ENCODE measurements around the gene GRID2. TPM values are rescaled to one million over a fixed set of nuclear protein-coding genes. Genes with fewer than 3 reads are reported as not detected.

GRID2 gene
- polyA plus RNA-seq, 1 of the 3 experiments (the other 2 are of a cell fraction): not detected

- DNase-seq: no peak
- no peaks in the 10 kb centered on the region for H3K79me2 ChIP-seq (ENCODE audit: insufficient read depth)
- H3F3A ChIP-seq (replicated peaks; ENCODE audit: insufficient read depth): peaks cover 16% of the 10 kb centered on the region
- H4K20me1 ChIP-seq (ENCODE audit: insufficient read depth): no peaks in the 10 kb centered on the region
- no peak for TF ChIP-seq GABPA (IDR thresholded peaks at IDR 0.05; ENCODE audit: low read depth)
- no peak for TF ChIP-seq MEF2A (IDR thresholded peaks at IDR 0.05; ENCODE audit: borderline replicate concordance, low read depth)
- TF ChIP-seq, protein P1, sequence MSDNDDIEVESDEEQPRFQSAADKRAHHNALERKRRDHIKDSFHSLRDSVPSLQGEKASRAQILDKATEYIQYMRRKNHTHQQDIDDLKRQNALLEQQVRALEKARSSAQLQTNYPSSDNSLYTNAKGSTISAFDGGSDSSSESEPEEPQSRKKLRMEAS (IDR thresholded peaks at IDR 0.05; ENCODE audit: low read depth): no peak
- TF ChIP-seq GATA2 (CRISPR knock-in tag; IDR thresholded peaks at IDR 0.05): no peak
- TF ChIP-seq, protein P2, sequence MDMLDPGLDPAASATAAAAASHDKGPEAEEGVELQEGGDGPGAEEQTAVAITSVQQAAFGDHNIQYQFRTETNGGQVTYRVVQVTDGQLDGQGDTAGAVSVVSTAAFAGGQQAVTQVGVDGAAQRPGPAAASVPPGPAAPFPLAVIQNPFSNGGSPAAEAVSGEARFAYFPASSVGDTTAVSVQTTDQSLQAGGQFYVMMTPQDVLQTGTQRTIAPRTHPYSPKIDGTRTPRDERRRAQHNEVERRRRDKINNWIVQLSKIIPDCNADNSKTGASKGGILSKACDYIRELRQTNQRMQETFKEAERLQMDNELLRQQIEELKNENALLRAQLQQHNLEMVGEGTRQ (IDR thresholded peaks at IDR 0.05; ENCODE audit: borderline replicate concordance, low read depth, low read length): no peak
- no peak for TF ChIP-seq YY1 (IDR thresholded peaks at IDR 0.05; ENCODE audit: low read depth)
- no peak for TF ChIP-seq SIN3A (IDR thresholded peaks at IDR 0.05; ENCODE audit: borderline replicate concordance, low read depth, low read length)
- TF ChIP-seq TCF12 (IDR thresholded peaks at IDR 0.05): no peak
- no peak for TF ChIP-seq FOXJ3 (CRISPR knock-in tag; IDR thresholded peaks at IDR 0.05)
- TF ChIP-seq TEAD4 (IDR thresholded peaks at IDR 0.05; ENCODE audit: borderline replicate concordance, insufficient read depth): no peak
- no peak for TF ChIP-seq ELF1 (IDR thresholded peaks at IDR 0.05)
- no peak for TF ChIP-seq MXI1 (IDR thresholded peaks at IDR 0.05; ENCODE audit: low read depth, low read length)
- no peak for TF ChIP-seq NFIC (IDR thresholded peaks at IDR 0.05; ENCODE audit: borderline replicate concordance)
- TF ChIP-seq RCOR1 (IDR thresholded peaks at IDR 0.05; ENCODE audit: low read length): no peak
- TF ChIP-seq REST (IDR thresholded peaks at IDR 0.05; ENCODE audit: low read depth, low read length): no peak
- TF ChIP-seq, protein P3, sequence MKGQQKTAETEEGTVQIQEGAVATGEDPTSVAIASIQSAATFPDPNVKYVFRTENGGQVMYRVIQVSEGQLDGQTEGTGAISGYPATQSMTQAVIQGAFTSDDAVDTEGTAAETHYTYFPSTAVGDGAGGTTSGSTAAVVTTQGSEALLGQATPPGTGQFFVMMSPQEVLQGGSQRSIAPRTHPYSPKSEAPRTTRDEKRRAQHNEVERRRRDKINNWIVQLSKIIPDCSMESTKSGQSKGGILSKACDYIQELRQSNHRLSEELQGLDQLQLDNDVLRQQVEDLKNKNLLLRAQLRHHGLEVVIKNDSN (IDR thresholded peaks at IDR 0.05; ENCODE audit: borderline replicate concordance, low read depth): no peak
- TF ChIP-seq ZBTB33 (IDR thresholded peaks at IDR 0.05; ENCODE audit: borderline replicate concordance, low read depth): no peak
- no peaks in the 10 kb centered on the region for H3K27me3 ChIP-seq (ENCODE audit: insufficient read depth)
- no peaks in the 10 kb centered on the region for H3K9me2 ChIP-seq
- 79% methylated on average over 3 of the region's 3 CpGs for WGBS (ENCODE audit: low lambda C conversion rate)
- H3K9ac ChIP-seq: no peak overlapping the region
- H3K36me3 ChIP-seq (replicated peaks in 1 of 2; ENCODE audit: control insufficient read depth in 1 of 2, insufficient read depth in 2 of 2, low read length in 1 of 2): no peaks in the 10 kb centered on the region
- H3K4me2 ChIP-seq: no peak overlapping the region
- peak overlapping the region in 1 of 2 experiments; percentile 45; a peak in 2 of 4 replicates for H3K27ac ChIP-seq (ENCODE audit: low read depth in 2 of 2, low read length in 1 of 2)
- H3K4me1 ChIP-seq (ENCODE audit: control insufficient read depth in 1 of 2, insufficient read depth in 2 of 2, low read depth in 1 of 2, low read length in 1 of 2): peaks cover 0 to 9% of the 10 kb centered on the region in 2 experiments; a peak in 2 of 4 replicates
- POLR2A ChIA-PET: no interaction called here
- no peaks in the 10 kb centered on the region for H3K9me3 ChIP-seq
- CTCF ChIA-PET: interaction anchor here (0.6 kb wide), 1 partner anchor 29 kb away, joined by 3 read pairs; no protein-coding TSS in a partner anchor
- H3K4me3 ChIP-seq (ENCODE audit: low read depth in 2 of 2, low read length in 1 of 2): no peak overlapping the region
- H2AFZ ChIP-seq (ENCODE audit: low read depth): peak overlapping the region; percentile 57; the same call in 1 of the 2 replicates
Observed at GRCh38 chr4:93660036-93660435, 1356.3 kb downstream of the GRID2 start.

Data from SK-N-SH (cell line).